Tibial nerve (tissue), 4 donors: Measurements from ENCODE around the gene HINT2. TPM values are rescaled to one million over a fixed set of nuclear protein-coding genes. Genes with fewer than 3 reads are reported as not detected.

Source experiments
- DNase-seq, 2 donors: peaks; one replicate each; pipeline ENCODE4 v3.0.0-alpha.2; 2019; ENCODE audit warnings: low spot score in 2 of 2
- H3K27ac ChIP-seq, 4 donors: fragments of 200-600 bp; sonication (generic) in 3 of 4; one replicate each; pipeline ENCODE4 v1.5.1; 2017 to 2019; ENCODE audit warnings: mild to moderate bottlenecking in 1 of 4
- H3K27me3 ChIP-seq, 2 donors: fragments of 200-600 bp; sonication (generic) in 1 of 2; one replicate each; pipeline versions ENCODE4 v1.5.1 to v1.6.0; 2017 to 2019
- H3K36me3 ChIP-seq, 3 donors: fragments of 200-600 bp; sonication (generic); one replicate each; pipeline ENCODE4 v1.5.1; 2018 to 2019
- H3K4me1 ChIP-seq, 4 donors: fragments of 200-600 bp; sonication (generic) in 3 of 4; one replicate each; pipeline ENCODE4 v1.5.1; 2017 to 2019
- H3K4me3 ChIP-seq, 4 donors: fragments of 200-600 bp; sonication (generic) in 3 of 4; one replicate each; pipeline ENCODE4 v1.5.1; 2017 to 2019; ENCODE audit warnings: mild to moderate bottlenecking in 1 of 4, moderate library complexity in 1 of 4
- H3K9me3 ChIP-seq, 4 donors: fragments of 200-600 bp; sonication (generic) in 3 of 4; one replicate each; pipeline ENCODE4 v1.5.1; 2017 to 2019
- EP300 ChIP-seq, 2 donors: sonication (generic); formaldehyde crosslinking; IDR thresholded peaks; one replicate each; pipeline ENCODE4 v1.6.1; 2017; ENCODE audit warnings: antibody characterized with exemption in 2 of 2, mild to moderate bottlenecking in 1 of 2
- POLR2A ChIP-seq, 2 donors: fragments of 450-650 bp; IDR thresholded peaks; one replicate each; pipeline ENCODE4 v1.6.1; 2017; ENCODE audit warnings: antibody characterized with exemption in 2 of 2, mild to moderate bottlenecking in 2 of 2, moderate library complexity in 2 of 2
- WGBS, 2 donors: methylation state at CpG; one replicate each; pipeline ENCODE4 v1.1.5; 2018; 5-methylcytosine and 5-hydroxymethylcytosine counted together
- total RNA-seq, 4 donors: library from RNA; depleted of rRNA; stranded (reverse); fragments of >200 nt; gene quantifications; one replicate each; pipeline ENCODE4 v1.1.0, GENCODE V29; 2016
- TF ChIP-seq, protein P1 (sequence below), 5 experiments: fragments of 200-600 bp in 3 of 5; fragments of 450-650 bp in 2 of 5; sonication (generic) in 3 of 5; IDR thresholded peaks; one replicate each; pipeline ENCODE4 v1.5.1; 2016 to 2019; ENCODE audit warnings: antibody characterized with exemption in 5 of 5, mild to moderate bottlenecking in 3 of 5, moderate library complexity in 2 of 5

HINT2 gene
- total RNA-seq, 4 donors from 2014 or later = 21.0 to 74.3 (median 35.9) TPM

DNA sequence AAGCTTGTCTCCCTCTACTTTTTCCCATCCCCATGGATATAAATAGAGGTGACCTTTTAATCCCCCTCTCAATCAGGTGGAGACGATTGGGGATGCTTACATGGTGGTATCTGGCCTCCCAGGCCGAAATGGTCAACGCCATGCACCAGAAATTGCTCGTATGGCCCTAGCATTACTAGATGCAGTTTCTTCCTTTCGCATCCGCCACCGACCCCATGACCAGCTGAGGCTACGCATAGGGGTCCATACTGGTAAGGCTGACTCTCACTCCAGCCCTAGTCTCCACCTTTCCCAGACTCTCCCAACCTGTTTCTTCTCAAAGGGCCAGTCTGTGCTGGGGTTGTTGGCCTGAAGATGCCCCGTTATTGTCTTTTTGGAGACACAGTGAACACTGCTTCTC lies 6.4 kb downstream of the HINT2 start:
- no peak for TF ChIP-seq POLR2A (IDR thresholded peaks at IDR 0.05)
- TF ChIP-seq EP300 (IDR thresholded peaks at IDR 0.05) = no peak
- TF ChIP-seq, protein P1, sequence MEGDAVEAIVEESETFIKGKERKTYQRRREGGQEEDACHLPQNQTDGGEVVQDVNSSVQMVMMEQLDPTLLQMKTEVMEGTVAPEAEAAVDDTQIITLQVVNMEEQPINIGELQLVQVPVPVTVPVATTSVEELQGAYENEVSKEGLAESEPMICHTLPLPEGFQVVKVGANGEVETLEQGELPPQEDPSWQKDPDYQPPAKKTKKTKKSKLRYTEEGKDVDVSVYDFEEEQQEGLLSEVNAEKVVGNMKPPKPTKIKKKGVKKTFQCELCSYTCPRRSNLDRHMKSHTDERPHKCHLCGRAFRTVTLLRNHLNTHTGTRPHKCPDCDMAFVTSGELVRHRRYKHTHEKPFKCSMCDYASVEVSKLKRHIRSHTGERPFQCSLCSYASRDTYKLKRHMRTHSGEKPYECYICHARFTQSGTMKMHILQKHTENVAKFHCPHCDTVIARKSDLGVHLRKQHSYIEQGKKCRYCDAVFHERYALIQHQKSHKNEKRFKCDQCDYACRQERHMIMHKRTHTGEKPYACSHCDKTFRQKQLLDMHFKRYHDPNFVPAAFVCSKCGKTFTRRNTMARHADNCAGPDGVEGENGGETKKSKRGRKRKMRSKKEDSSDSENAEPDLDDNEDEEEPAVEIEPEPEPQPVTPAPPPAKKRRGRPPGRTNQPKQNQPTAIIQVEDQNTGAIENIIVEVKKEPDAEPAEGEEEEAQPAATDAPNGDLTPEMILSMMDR (IDR thresholded peaks at IDR 0.05) = no peak
- Histone ChIP-seq H3K9me3 (no peaks in the 10 kb centered on the region), H3K4me3 (no peak overlapping the region), H3K27ac (no peak overlapping the region), H3K27me3 (no peaks in the 10 kb centered on the region), H3K4me1 (peaks cover 2 to 29% (median 16%) of the 10 kb centered on the region in 4 donors), H3K36me3 (peaks cover 0 to 59% (median 5%) of the 10 kb centered on the region in 3 donors)
- no peak for DNase-seq
- whole genome bisulfite sequencing, 2 donors = 88 to 92% methylated on average over 9 of the region's 9 CpGs

DNA sequence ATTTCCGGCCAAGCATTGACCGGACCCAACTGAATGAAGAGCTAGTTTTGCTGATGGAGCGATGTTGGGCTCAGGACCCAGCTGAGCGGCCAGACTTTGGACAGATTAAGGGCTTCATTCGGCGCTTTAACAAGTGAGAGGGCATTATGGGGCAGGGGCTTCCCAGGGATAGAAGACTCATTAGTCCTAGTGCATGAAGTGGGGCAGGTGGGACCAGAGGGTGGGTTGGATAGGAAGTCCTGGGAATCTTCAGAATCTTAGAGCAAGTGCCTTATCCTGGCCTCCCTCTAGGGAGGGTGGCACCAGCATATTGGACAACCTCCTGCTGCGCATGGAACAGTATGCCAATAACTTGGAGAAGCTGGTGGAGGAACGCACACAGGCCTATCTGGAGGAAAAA lies 8.7 kb downstream of the HINT2 start:
- Histone ChIP-seq H3K4me1 (peaks cover 0 to 6% (median under 1%) of the 10 kb centered on the region in 4 donors), H3K27ac (no peak overlapping the region), H3K9me3 (no peaks in the 10 kb centered on the region), H3K27me3 (no peaks in the 10 kb centered on the region), H3K4me3 (no peak overlapping the region), H3K36me3 (peaks cover 0 to 81% (median 5%) of the 10 kb centered on the region in 3 donors)
- 96 to 99% methylated on average over 8 of the region's 8 CpGs for WGBS, 2 donors
- DNase-seq = no peak
- TF ChIP-seq EP300 (IDR thresholded peaks at IDR 0.05) (no peak), POLR2A (IDR thresholded peaks at IDR 0.05) (no peak)
- TF ChIP-seq, protein P1 (IDR thresholded peaks at IDR 0.05) = no peak

DNA sequence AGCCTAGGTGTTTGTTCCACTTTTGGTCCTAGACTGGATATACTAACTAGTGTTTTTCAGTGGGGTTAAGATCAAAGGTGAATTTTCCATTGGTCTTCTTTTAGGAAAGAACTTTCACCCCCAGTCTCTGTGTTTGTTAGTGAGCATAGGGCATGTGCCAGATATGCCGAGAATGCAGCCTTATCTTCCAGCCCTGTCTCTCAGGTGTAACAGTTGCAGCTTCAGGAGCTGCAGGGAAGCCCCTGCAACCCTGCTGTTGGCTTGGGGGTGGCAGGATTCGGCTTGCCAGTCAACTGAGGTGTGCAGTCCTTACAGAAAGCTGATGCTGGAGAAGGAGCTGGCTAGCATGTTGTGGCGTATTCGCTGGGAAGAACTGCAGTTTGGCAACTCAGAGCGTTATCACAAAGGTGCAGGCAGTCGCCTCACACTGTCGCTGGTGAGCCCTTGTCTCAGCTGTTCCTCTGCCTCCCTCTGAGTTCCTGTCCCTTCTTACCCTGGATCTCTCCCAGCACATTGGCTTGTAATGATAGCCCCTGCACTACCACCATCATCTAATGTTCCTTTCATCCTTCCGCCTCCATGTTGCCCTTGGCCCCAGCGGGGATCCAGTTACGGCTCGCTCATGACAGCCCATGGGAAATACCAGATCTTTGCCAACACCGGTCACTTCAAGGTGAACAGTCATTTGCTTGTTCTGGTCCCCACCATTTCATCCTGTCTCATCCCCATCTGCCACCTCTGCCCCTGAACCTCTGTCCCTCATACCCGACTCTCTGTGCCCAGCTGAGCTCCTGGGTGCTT lies 13.3 kb downstream of the HINT2 start:
- DNase-seq = no peak
- WGBS, 2 donors = 90 to 92% methylated on average over 13 of the region's 13 CpGs
- Histone ChIP-seq H3K36me3 (peaks cover 0 to 62% (median under 1%) of the 10 kb centered on the region in 3 donors), H3K4me3 (no peak overlapping the region), H3K9me3 (no peaks in the 10 kb centered on the region), H3K27ac (no peak overlapping the region), H3K4me1 (no peaks in the 10 kb centered on the region), H3K27me3 (no peaks in the 10 kb centered on the region)
- TF ChIP-seq EP300 (IDR thresholded peaks at IDR 0.05) (no peak), POLR2A (IDR thresholded peaks at IDR 0.05) (no peak)
- TF ChIP-seq, protein P1 (IDR thresholded peaks at IDR 0.05) = no peak

DNA sequence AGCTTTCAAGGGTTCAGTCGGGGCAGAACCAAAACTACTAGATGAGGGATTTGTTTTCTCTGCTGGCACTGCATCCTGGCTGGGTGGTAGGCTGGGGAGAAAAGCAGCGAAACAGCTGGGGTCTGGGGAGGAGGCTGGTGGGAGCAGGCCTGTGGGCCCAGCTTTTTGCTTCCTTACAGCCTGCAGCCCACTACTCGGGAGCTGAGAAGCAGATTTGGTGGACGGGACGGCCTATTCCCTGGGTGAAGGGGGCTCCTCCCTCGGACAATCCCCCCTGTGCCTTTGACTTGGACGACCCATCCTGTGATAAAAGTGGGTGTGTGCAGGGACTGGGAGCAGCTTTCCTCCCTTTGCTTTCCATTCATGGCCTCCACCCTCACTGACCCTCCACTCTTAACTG lies 14.3 kb downstream of the HINT2 start:
- Histone ChIP-seq H3K9me3 (no peaks in the 10 kb centered on the region), H3K36me3 (peaks cover 0 to 52% (median 0%) of the 10 kb centered on the region in 3 donors), H3K4me1 (no peaks in the 10 kb centered on the region), H3K27ac (no peak overlapping the region), H3K4me3 (no peak overlapping the region), H3K27me3 (no peaks in the 10 kb centered on the region)
- 81 to 83% methylated on average over 7 of the region's 7 CpGs for WGBS, 2 donors
- no peak for DNase-seq
- no peak for TF ChIP-seq POLR2A (IDR thresholded peaks at IDR 0.05)
- TF ChIP-seq EP300 (IDR thresholded peaks at IDR 0.05) = no peak
- TF ChIP-seq, protein P1 (IDR thresholded peaks at IDR 0.05) = no peak

DNA sequence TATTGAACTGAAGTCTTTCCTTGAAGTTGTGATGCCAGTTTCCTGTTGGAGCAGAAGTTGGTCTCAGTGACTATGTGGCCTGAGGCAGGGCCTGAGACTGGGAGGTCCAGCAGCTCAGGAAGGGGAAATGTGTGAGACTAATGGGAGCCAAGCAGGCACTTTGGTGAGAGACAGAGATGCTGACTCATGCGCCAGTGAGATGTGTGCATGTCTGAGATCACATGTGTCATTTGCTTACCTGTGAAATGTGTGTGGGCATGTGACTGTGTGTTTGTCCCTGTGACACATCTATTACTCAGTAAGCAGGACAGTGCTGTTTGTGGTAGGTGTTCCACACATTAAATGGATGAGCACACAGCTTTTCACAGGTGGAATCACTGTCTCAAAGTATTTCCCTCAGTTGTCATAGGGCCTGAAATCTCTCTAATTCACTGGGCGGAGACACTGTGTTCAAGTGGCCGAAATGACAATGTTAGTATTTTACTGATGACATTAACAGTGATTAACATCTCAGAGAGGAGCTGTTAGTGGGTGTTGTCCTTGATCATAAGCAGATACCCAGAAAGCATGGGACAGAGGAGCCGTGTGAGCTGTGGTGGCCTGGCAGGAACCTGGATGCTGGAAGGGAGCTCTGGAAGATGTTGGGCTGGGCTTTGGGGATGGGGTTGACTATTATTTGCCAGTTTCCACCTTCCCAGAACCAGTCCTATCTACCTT lies 16.0 kb downstream of the HINT2 start:
- 89 to 95% methylated on average over 4 of the region's 4 CpGs for WGBS, 2 donors
- TF ChIP-seq POLR2A (IDR thresholded peaks at IDR 0.05) (no peak), EP300 (IDR thresholded peaks at IDR 0.05) (no peak)
- TF ChIP-seq, protein P1 (IDR thresholded peaks at IDR 0.05) = no peak
- Histone ChIP-seq H3K4me1 (peaks cover 0 to 17% (median 5%) of the 10 kb centered on the region in 4 donors), H3K4me3 (no peak overlapping the region), H3K27ac (no peak overlapping the region), H3K36me3 (peaks cover 0 to 45% (median 0%) of the 10 kb centered on the region in 3 donors), H3K27me3 (no peaks in the 10 kb centered on the region), H3K9me3 (no peaks in the 10 kb centered on the region)
- DNase-seq = no peak
